Measurements from ENCODE around the gene SLC2A8. TPM values are rescaled to one million over a fixed set of nuclear protein-coding genes. Genes with fewer than 3 reads are reported as not detected.

Gene SLC2A8
- total RNA-seq, 1 experiment from 2014 or later: 37.4 TPM

- CTCF ChIA-PET: interaction anchor here (0.5 to 1.7 kb wide), 4 partner anchors 10 to 670 kb away, joined by 3 to 4 read pairs (median 4); partner anchors contain the start of gene SLC2A8
- POLR2A ChIA-PET: no interaction called here
- ATAC-seq (no peak), DNase-seq (ENCODE audit: low spot score) (no peak)
- Mint-ChIP-seq H3K27ac (peak overlapping the region; percentile 99), H3K4me1 (peaks cover 32% of the 10 kb centered on the region), H3K36me3 (peaks cover 80% of the 10 kb centered on the region), H3K4me3 (peak overlapping the region; percentile 97), H3K9me3 (no peaks in the 10 kb centered on the region), H3K27me3 (ENCODE audit: low read depth) (no peaks in the 10 kb centered on the region)
- no peak for TF ChIP-seq FOXK1 (CRISPR knock-in tag; IDR thresholded peaks at IDR 0.05)
- TF ChIP-seq SMAD3 (CRISPR knock-in tag; IDR thresholded peaks at IDR 0.05; ENCODE audit: borderline replicate concordance): peak; percentile 46; the same call in 1 of the 2 replicates
- peak; percentile 67; the same call in 1 of the 2 replicates for TF ChIP-seq ZNF532 (CRISPR knock-in tag; IDR thresholded peaks at IDR 0.05; ENCODE audit: borderline replicate concordance)
- no peak for TF ChIP-seq IRF1 (CRISPR knock-in tag; IDR thresholded peaks at IDR 0.05)
- no peak for TF ChIP-seq NFYB (CRISPR knock-in tag; conservative IDR thresholded peaks at IDR 0.05; ENCODE audit: low read depth)
- TF ChIP-seq ZNF281 (CRISPR knock-in tag; IDR thresholded peaks at IDR 0.05): 0 out of 2 replicates have a peak, but pooled peaks have one; percentile 21
- 0 out of 2 replicates have a peak, but pooled peaks have one; percentile 5 for TF ChIP-seq HMGXB4 (CRISPR knock-in tag; IDR thresholded peaks at IDR 0.05)
- TF ChIP-seq NR2C2 (CRISPR knock-in tag; IDR thresholded peaks at IDR 0.05): no peak
Measured at GRCh38 chr9:127447416-127448111, 50.6 kb downstream of the SLC2A8 start.

GRCh38 chr9:127448112-127448805 lies 51.3 kb downstream of the SLC2A8 start:
- CTCF ChIA-PET: no interaction called here
- Mint-ChIP-seq H3K4me3 (peak overlapping the region; percentile 97), H3K27ac (peak overlapping the region; percentile 99), H3K36me3 (peaks cover 75% of the 10 kb centered on the region), H3K4me1 (peaks cover 34% of the 10 kb centered on the region), H3K27me3 (ENCODE audit: low read depth) (no peaks in the 10 kb centered on the region), H3K9me3 (no peaks in the 10 kb centered on the region)
- POLR2A ChIA-PET: no interaction called here
- ATAC-seq: no peak
- DNase-seq (ENCODE audit: low spot score): no peak
- peak; percentile 73 for TF ChIP-seq AR (CRISPR knock-in tag; IDR thresholded peaks at IDR 0.05)
- TF ChIP-seq PRRX2 (CRISPR knock-in tag; IDR thresholded peaks at IDR 0.05): peak; percentile 74; the same call in 1 of the 2 replicates
- TF ChIP-seq TEAD4 (CRISPR knock-in tag; IDR thresholded peaks at IDR 0.05): no peak
- TF ChIP-seq ATF2 (CRISPR knock-in tag; IDR thresholded peaks at IDR 0.05; ENCODE audit: borderline replicate concordance, low read depth): no peak
- 0 out of 2 replicates have a peak, but pooled peaks have one; percentile 4 for TF ChIP-seq ZNF532 (CRISPR knock-in tag; IDR thresholded peaks at IDR 0.05; ENCODE audit: borderline replicate concordance)

Measured in WTC11 (cell line).